HG03432 (cell line): Measurements from ENCODE around the gene SERPINE1.

ENCODE experiments used
- ATAC-seq: cut with Tn5 transposase; IDR thresholded peaks from one replicate; pipeline ENCODE4 v1.9.1; 2021; ENCODE audit warnings: mild to moderate bottlenecking, moderate library complexity; ENCODE audit not compliant: unreplicated experiment

SERPINE1 gene

DNA sequence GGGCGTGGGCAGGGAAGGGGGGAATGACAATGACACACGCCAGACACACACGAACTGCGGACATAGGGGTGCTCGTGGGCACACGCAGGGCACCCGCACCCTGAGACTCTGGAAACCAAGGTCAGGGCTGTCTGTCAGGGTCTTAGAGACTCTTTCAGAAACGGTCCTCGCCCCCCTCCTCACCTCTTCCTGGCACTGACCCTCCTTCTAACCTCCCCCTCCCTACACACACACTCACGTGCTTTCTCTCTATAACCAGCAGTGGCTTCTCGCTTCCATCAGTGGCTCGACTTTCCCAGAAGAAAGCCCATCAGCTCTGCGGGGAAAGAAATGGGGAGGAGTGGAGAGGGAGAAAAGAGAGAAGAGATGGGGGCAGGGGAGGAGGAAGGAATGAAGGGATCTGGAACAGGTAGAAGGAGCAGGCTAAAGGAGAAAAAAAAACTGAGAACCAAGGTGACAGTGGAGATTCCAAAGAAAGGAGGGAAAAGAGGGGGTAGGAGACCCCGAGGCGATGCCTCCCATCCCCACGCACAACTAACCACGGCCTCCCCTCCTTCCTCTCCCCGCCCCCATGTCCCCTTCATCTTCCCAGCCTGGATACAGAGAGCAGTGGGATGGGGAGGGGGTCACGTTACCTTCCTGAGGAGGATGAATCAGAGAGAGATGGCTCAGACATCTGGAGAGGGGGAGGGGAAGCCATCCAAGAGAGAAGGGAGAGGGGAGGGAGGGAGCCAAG, 40.2 kb downstream of the SERPINE1 start:
- ATAC-seq: no peak

DNA sequence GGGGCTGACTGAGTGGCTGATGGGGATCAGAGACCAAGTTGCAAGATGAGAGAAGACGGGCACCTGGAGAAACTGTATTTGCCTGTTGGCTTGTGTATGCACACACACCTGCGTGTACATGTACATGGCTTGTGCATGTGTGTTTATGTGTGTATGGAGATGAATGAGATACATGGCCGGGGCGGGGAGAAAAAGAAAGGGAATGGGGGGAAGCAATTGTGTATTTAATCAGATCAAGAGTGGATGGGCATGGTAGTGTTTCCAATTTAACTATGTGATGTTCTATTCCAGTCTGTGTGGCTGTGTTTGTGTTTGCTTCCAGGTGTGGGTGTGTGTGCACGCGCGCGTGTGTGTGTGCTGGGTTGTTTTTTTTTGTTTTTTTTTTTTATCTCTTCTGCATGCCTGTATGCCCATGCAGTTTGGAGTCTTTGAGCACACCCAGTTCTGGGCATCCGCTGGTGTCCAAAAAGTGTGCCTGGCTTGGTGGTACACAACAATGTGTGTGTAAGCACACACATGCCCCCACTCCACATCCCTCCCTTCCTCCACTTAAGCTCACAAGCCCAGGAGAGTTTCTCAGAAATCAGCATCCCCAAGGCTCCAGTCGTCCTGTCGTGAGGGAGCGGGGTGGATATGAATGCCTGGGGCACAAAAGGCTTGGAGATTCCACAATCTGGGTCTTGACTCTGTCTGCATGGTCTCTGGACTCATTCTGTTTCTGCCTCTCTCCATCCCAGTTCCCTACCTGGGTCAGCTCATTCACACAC, 40.9 kb downstream of the SERPINE1 start:
- no peak for ATAC-seq

DNA sequence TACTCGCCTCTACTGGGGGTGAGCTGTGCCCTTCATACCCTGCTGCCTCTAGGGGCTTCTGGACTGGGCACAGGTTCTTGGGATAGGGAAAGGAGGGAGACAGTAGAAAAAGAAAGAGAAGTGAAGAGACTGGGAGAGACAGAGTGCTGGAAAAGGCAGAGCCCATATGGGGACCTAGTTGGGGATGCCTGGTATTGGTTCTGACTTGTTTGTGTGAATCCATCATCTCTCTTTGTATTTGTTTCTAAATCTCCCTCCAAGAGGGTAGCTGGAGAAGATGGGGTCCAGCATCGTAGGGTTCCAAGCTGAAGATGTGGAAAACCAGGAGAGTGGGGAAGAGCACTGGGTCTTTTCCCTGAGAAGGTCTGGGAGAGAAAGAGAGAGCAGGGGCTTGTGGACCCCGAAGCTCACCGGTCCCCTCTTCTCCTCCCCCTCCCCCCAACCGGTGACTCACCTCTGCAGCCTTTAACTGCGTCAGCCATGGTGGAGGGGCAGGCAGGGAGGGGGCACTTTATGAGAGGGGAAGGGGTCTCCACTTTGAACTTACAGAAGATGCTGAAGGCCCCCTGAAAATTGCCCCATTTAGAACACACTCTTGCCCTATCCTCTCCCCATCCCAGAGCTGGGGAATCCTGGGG, 41.6 kb downstream of the SERPINE1 start:
- ATAC-seq: no peak

DNA sequence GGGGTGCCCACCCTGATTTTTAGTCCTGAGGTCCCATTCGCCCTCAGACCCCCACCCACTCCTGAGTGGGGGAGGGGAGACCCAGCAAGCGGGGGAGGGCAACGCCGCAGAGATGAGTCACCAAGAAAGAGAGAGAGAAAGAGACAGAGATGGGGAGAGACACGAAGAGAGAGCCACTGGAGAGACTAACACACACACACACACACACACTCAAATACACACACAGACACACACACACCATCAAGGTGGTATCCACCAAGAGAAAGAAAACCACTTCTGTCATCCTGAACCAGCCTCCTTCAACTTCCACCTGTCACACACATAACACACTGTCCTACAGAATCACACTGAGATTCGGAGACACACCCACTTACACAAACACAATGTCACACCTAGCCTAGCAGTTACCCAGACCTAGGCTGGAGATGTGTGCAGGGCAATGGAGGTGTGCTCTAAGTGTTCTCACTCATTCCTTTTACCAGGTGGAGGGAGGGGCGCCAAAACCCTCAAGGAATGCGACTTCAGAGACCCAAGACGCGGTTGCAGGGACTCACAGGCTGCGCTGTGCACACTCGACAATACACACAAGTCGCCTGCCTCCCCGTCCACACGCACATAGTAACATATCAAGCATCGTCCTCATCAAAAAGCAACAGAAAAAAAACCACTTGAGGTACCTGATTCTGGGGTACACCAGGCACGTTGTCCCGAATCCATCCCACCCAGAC, 42.4 kb downstream of the SERPINE1 start:
- ATAC-seq: no peak

DNA sequence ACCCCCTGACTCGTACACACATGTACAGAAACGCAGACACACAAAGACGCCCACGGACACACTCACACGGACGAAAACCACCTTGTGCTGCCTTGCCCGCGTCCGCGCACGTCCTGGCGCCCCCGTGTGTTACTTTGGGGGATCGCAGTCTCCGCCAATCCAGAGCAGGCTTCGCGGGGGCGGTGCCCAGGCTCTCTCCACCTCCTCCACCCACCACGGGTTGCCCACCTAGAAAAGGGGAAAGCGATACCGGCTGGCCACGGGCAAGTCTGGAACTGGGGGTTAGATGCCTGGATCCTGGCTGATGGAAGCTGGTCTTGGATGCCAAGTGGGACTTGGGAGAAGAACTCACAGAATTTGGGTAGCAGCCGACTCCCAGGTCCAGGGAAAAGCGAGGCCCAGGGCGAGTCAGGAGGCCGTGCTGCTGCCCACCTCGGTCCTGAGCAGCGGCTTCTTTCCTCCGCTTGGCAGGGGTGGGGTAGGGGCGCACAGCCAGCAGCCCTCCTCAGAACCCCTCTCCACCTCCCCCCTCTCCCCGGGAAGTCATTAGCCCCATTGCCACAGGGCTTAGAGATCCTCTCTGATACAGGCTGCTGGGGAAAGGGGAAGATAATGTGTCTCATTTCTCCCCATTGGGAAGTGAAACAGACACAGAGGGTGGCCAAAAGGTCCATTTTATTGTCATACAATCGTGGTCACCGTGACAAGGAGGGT, 43.1 kb downstream of the SERPINE1 start:
- ATAC-seq: no peak

DNA sequence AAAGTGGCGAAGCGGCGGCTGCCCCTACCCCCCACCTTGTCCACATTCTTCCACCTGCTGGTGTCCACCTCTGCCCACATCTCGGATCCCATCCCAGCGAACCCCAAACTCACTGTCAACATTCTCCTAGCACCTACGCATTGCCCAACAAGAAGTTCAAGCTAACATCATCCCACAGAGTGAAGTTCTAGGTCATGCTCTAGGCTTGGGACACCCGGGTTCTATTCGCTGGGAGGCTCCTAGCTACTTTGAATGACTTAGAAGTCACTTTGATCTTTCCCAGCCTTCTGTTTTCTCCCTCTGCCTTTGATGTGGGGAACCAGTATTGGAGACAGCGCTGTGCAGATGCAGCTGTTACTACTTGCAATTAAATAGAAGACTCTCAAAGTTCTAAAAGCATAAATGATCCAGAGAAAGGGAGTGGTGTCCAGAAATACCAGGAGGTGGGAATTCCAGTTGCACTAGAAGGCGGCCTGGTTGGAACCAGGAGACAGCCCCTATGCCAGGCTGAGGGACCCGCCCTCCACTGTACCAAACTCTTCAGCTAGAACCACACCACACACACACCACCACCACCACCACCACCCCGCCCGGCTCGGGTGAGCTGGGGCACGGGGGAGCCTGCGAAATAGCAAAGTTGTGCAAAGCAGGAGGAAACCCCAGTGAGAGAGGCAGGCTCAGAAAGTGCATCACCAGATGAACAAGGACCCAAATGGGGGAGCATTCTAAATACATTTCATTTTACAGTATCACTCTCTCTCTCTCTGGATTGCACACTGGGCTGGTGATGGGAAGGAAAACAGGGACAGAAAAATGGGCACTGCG, 43.9 kb downstream of the SERPINE1 start:
- no peak for ATAC-seq

DNA sequence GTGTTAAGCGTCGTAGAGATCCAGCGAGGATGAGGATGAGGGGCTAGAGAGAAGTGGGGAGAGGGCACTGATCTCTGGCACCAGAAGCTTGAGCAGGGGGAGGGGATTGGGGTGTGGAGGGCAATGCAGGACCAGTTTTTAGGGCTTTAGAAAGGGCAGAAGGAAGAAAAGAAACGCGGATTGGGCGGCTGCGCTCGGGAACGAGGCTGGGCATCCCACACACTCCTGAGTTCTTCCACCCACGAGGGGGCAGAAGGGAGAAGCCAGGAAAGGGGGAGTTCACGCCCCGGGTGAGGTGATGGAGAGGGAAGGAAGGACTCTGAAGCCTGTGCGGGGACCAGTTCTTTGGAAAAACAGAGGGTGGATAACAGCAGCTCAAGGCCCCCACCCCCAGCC, 44.5 kb downstream of the SERPINE1 start:
- no peak for ATAC-seq

DNA sequence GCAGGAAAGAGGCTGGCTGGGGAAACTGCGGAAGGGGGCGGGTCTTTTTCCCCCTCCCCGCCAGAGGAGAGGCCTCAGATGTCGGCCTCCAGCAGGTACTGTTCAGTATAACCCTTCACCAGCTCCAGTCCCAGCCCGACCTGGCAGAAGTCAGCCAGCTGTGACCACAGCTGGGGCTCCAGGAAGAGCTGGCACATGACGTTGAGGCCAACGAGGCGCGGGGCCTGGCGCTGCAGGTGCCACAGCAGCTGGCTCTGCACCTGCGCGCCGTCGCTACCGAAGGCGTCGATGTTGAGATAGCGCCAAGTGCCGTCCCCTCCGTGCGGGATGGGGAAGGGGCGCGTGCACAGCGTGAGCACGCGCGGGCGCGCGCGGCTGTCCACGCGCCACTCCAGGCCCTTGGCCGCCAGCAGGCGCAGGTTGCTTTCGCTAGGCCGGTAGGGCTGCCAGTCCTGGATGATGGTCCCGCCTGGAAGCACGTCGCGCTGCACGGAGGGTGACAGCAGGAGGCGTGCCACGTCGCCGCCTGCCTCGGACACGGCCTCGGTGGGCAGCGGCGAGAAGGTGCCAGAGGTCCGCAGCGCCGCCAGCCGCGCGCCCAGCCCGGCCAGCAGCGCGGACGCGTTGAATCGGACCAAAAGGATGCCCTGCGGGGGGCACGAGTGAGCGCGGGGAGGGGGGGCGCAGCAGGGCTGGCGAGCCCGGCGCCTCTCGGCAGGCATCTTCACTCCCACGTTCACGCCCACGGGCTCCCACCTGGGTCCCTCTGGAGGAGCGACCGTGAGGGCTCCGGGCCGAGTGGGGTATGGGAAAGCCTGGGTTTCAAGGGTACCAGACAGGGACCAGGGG, 45.3 kb downstream of the SERPINE1 start:
- ATAC-seq: no peak

DNA sequence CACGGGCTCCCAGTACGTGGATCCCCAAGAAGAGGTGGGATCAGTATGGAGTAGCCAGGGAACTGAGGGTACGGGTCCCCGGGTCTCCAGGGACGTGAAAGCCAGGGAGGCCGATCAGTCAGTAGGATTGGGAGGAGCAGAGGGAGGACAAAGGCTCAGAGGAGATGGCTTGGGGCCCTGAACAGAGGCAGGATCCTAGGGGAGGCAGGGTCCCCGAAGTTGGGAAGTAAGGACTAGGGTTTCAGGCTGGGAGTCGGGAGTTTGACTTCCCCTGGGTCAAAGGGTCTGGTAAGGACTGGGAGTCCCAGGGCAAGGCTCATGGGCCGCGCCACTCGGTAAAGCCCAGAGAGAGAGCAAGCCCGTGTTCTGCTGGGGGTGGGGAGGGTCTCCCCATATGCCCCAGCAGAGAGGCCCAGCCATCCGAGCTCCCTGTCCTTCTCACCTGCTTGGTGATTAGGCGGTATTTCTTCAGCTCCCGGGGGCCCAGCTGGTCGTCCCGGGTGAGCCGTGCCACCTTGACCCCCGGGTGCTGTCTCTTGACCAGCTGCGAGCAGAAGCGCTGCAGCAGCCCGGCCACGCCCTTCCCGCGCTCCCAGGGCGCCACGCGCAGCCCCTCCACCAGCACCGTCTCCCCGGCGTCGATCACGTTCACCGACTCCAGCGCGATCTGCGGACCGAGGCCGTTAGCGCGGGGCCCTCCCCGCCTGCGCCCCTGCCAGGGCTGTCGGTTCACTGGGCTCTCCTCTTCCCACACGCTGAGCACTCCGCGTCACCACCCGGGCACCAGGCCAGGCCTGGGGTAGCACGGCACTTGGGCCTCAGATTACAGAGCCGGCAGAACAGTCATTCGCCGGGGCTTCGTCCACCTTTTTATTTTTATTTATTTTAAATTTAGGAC, 46.2 kb downstream of the SERPINE1 start:
- ATAC-seq: no peak

DNA sequence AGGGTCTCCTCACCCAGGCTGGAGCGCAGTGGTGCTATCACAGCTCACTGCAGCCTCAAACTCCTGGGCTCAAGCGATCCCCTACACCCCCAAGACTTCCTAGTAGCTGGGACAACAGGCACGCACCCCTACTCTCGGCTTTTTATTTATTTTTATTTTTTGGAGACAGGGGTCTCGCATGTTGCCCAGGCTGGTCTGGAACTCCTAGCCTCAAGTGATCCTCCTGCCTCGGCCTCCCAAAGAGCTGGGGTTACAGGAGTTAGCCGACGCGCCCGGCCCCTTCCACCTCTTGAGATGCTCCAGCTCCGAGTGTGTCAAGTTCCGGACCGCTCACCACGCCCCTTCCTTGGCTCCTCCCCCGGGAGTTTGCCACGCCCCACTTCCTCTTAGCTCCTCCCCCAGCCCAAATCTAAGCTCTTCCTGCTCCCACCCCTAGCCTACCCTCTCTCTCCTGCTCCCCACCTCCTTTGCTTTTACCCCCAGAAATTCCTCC, 46.9 kb downstream of the SERPINE1 start:
- no peak for ATAC-seq

DNA sequence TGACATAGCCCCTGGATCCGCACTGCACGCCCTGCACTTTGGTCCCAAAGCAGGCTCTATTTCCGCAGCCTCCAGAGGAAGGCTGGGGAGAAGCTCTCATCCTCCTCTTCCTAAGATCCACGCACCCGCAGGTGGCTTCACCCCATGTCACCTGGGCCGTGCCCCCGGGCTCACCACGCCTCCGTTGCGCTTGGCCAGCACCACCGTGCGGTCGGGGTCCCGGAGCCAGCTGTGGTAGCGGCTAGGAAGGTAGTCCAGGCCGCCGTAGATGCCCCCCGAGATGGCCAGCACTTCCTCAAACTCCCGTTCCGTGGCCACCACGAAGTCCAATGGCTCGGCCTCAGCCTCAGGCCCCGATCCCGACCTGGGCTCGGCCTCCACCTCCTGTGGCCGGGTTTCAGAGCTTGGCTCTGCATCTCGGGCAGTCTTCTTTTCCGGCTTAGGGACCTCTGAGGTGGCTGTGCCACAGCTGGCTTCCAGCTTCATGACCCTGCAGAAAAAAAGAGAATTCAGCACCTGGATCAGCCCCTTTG, 47.5 kb downstream of the SERPINE1 start:
- no peak for ATAC-seq

DNA sequence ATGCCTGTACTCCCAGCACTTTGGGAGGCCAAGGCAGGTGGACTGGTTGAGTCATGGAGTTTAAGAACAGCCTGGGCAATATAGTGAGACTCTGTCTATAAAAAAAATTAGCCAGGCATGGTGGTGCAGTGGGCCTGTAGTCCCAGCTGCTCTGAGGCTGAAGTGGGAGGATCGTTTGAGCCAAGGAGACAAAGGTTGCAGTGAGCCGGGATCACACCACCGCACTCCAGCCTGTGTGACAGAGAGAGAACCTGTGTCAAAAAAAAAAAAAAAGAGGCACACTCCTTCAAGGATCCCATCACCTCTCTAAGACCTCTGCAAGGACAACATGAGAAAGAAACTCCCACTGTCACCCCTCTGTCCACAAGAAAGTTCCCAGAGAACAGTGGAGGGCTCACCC, 48.8 kb downstream of the SERPINE1 start:
- ATAC-seq: no peak

DNA sequence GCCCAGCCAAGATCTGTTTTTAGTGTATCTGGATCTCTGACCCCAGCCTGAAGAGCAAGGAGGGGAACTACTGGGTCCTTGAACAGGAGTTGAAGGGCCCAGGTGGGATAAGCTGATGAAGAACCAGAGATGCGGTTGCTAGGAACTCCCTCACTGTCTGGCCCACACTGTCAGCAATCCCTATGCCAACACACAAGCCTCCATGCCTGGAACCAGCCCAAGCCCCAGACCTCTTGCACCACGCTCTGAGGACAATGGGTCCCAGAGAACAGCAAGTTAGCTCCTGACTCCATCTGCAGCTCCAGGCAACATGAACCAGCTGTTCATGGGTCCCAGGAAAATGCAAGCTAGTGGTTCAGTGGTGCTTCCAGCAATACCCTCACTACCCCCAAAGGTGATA, 50.7 kb downstream of the SERPINE1 start:
- ATAC-seq: no peak

DNA sequence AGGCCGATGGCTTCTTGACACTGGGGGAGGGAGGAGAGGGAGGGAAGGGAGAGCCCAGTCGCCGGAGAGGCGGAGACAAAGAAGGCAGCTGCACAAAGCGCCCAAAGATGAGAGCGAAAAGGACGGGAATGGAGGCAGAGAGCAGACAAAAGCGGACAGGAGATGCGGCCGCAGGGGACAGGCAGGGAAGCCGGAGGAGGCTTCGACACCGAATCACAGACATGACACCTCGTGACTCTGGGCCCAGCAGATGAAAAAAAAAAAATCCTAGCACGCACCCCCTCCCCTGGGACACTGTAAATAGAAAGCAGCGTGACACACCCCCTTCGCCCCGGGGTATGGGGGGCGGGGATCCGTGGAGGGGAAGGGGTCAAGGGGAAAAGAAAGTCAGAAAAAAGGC, 52.2 kb downstream of the SERPINE1 start:
- ATAC-seq: no peak

DNA sequence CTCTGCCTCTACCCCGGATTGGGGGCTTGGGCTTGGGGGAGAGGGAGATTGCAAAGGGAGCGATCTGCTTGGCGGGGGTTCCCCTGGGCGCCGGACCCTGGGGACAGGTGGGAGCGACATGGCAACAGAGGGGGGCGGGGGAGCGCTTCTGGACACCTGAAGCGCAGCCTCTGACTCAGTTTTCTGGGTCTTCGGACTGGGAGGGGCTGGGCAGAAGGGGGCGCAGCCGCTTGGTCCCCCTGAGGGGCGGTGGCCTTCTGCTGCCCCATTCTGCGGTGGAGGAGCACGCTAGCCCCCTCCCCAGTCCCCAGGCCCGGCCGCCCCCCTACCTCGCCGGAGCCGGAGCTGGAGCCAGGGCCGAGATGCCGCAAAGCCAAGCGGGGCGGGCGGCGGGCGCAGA, 52.8 kb downstream of the SERPINE1 start:
- no peak for ATAC-seq

DNA sequence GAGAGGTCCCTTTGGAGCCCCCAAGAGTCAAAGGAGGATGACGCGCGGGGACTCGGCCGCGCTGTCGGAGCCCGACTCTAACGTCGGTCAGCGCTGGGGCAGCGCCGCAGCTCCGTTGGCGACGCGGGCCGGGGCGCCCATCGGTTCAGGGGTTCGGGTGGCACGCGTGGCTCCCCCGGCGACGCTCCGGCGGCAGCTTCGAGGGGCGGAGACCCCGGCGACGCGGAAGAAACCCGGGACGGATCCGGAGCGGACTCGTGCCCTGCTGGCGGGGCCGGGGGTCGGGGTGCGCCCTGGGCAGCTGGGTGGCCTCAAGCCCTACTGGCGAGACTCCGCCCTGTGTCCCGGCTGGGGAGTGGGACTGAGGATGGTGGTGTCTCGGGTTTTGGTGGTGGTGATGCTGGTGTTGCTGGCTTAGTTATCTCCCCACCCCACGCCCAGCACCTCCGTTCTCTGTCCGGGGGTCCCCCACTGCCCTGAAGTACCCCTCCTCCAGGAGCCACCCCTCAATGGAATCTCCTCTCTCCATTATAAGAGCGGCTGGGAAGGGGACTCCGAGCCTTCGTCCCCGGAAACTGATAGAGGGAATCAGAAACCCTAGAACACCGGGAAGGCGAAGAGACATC, 53.3 kb downstream of the SERPINE1 start, which contains the start of gene NAT16:
NAT16 (minus strand) TSS at position 164 of the 626 bp plus-strand sequence. CDS start 5,486 bp downstream, outside the sequence.
- no peak for ATAC-seq
